Embryonic facial prominence (tissue), 1 donor: ENCODE data around the gene CRYBG1.
"Not testable (repeated sequence)": the region's sequence is repeated elsewhere in the genome, so short reads cannot be mapped to it uniquely, and the experiment has no call there.

ENCODE experiments used
- DNase-seq: peaks from one replicate; pipeline ENCODE4 v3.0.0-alpha.2; 2016; ENCODE audit errors: extremely low spot score

Gene CRYBG1

DNA sequence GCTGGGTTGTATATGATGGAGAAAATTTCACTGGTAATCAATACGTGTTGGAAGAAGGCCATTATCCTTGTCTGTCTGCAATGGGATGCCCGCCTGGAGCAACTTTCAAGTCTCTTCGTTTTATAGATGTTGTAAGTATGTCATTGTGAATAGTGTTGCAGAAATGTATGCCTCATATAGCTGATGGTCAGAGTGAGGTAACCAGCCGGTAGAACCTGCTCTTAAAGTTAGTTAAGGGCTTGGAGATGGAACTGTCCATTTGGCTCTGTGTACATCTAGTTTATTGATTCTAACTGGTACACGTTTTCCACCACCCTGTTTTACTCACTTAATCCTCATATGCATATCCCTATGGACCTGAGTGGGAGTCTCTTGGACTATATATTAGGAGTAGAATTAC lies 195.2 kb downstream of the CRYBG1 start:
- DNase-seq = no peak

DNA sequence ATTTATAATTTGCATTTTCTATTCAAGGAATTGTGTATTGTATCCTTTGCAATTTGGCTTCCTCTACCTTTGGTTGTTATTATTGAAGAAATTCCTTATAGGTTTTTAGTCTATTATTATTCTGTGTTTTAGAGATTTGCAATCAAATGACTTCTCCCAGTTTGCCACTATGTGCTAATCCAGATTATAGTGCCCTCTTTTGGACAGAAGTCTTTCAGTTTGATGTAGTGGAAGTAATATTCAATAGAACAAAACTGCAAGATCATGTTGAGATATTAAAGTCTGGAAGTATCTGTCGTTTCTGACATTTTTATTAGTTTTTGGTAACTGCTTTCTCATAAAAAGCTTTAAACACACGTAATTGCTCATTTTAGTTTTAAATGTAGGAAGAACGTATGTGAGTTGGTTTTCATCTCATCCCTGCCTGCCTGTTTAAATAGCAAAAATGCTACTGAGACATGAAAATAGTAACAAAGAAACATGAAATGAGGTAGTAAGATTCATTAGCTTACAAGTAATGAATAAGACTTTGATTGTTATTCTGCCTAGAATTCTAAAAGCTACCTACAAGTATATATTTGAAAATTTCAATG lies 195.9 kb downstream of the CRYBG1 start:
- DNase-seq = no peak

DNA sequence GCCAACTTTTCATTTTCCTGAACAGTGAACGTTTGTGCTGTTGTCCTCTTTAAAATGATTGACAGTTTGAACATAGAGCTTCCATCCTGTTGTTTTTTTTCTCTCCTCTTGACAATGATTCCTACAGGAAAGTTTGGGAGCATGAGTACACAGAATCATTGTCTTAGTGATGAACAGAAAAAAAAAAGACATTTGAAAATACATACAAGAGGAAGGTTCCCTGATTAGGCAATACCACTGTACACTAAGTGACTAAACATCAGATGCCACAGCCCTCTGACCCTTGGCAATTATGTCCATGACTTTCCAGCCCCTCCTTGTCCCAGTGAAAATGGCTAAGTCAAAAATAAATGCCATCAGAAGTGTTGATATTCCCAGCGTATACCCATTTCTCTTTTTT lies 197.3 kb downstream of the CRYBG1 start:
- DNase-seq = no peak

DNA sequence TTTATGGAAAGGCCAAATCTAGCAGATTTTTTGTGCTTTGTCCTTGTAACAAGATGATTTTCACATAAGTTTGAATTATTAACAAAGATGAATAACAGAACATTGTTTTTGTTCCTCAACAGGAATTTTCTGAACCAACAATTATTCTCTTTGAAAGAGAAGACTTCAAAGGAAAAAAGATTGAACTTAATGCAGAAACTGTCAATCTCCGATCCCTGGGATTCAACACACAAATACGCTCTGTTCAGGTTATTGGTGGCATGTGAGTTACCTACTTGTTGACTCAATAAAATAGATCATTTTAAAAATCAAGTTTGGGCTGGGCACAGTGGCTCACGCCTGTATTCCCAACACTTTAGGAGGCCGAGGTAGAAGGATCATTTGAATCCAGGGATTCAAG lies 197.8 kb downstream of the CRYBG1 start:
- no peak for DNase-seq

DNA sequence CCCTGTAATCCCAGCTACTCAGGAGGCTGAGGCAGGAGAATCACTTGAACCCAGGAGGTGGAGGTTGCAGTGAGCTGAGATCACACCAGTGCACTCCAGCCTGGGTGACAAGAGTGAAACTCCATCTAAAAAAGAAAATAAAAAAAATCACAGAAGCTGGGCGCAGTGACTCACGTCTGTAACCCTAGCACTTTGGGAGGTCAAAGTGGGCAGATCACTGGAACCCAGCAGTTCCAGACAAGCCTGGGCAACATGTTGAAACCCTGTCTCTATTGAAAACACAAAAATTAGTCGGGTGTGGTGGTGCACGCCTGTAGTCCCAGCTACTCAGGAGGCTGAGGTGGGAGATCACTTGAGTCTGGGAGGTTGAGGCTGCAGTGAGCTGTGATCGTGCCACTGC lies 199.1 kb downstream of the CRYBG1 start:
- DNase-seq = not testable (repeated sequence)

DNA sequence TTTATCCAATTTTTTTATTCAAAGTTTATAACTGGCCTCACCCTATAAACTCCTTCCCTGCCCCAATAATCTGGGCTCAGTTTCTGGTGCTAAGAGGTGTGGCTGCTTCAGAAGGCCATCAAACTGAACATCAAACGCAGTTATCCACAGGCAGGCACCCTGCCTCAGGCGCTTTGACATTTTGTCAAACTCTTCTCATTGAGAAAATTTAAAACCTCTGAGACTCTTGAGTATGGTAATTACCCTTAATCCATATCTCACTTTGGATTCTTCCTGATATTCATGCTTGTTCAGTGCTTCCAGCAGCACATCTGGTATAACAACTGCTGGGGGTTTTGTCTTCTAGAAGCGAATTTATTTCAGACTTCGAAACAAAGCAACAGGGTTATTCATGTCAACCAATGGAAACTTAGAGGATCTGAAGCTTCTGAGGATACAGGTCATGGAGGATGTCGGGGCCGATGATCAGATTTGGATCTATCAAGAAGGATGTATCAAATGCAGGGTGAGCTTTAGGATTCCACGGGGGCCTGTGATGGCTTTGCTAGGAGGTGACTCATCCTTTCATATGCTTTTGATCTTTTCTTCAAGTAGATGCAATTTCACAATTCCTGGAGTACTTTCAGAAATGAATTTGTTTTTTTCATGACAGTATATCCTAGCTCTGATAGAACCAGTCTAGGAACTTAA lies 200.6 kb downstream of the CRYBG1 start:
- no peak for DNase-seq

DNA sequence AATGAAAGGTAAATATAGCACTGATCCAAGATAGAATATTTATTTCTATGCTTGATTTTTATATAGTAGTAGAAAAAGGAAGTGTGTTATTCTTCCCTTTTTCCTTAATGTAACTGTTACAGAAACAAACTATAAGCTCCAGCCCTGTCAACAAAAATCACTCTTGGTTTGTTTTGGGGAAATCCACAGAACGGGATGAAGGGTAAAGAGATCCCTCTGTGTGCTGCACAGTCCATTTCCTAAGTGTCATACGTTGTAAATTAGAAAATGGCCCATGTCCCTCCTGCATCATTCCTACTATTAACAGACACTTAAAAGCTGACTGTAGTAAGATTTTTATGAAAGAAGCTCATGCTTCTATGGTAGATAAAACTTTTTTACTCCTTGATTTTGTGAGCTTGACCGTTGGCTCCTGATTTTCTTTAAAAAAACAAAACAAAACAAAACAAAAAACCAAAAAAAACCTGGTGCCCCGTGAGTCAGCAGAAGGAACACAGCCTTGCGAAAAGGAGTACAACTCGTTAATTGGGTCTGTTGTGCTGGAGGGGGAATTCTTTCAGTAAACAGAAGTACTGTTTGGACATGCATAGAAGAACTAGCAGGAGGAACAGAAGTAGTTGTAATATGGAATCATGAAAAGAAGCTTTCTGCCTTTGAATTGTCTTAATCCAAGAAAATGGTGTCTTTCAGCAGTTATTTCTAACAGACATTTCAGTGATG lies 201.3 kb downstream of the CRYBG1 start:
- DNase-seq = no peak

DNA sequence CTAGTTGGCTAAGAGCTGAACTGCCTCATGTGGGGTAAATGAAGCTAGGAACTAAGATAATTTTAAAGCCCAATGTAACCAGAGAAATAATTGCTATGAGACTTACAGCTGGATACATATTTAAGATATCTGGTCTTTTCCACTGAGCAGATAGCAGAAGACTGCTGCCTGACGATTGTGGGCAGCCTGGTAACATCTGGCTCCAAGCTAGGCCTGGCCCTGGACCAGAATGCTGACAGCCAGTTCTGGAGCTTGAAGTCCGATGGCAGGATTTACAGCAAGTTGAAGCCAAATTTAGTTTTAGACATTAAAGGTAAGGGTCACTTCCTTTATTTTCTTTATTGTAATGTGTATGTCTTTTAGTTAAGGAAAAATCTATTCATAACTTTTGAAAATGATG lies 203.1 kb downstream of the CRYBG1 start:
- no peak for DNase-seq

DNA sequence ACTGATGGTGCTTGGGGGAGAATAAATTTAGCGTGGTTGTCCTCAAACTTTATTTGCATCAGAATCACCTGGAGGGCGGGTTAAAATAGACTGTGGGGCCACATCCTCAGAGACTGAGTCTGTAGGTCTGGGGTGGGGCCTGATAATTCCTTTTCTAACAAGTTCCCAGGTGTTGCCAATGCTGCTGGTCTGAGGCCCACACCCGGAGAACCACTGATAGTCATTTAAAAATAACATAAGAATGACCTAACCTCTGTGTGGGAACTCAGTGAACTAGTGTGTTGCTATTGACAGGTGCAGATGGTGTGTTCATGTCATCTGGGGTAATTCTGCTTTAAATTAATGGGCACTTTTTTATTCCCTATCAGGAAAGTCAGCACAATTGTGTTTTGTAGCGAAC lies 204.0 kb downstream of the CRYBG1 start:
- DNase-seq = no peak

DNA sequence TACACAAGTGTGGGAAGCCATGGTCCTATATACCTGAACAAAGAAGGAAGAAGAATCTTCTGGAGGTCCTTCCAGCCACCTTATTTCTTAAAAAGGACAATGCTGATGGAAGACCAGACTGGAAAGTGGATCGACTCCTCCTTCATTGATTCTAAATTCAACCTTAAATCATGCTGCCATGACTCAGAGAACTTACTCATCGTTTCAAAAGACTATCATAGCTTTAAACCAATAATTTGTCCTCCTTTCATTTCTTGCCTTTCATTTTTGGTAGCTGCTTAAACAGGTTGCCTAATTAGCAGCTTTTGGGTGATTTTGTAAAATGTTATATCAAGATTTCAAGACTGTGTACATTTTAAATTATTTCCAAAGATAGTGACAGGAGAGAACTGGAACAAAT lies 208.0 kb downstream of the CRYBG1 start:
- DNase-seq = no peak

DNA sequence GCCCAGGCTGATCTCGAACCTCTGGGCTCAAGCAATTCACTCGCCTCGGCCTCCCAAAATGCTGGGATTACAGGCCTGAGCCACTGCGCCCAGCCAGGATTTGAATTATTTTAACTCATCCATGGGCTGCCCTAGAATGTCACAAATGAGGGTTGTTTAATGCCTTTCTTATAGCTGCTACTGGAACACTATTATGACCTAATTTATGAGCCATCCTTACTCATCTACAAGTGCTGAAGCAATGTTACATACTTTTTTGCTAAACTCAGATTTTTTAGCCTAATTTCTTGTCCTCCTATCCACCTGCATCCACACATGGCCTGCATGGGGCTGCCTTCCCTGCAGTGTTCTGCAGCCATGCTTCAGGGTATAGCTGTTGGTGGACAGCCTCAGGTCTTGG lies 208.9 kb downstream of the CRYBG1 start:
- no peak for DNase-seq

DNA sequence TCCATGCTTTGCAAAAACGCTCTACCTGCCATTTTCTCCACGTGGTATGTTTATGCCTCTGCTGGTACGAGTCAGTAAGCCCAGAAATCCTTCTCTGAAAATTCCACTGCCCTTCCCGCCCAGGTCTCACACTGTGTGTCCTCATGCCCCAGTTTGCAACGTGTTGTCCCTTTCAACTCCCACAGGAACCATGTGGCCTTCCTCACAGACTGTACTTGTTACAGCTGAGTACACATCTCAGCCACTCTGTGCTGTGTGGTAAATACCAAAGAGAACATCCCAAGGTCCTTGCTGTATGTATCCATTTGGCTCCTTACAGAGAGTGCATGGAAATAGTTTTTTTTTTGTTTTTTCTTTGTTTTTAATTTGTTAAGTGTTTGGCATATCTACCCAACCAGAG lies 211.9 kb downstream of the CRYBG1 start:
- DNase-seq = no peak

DNA sequence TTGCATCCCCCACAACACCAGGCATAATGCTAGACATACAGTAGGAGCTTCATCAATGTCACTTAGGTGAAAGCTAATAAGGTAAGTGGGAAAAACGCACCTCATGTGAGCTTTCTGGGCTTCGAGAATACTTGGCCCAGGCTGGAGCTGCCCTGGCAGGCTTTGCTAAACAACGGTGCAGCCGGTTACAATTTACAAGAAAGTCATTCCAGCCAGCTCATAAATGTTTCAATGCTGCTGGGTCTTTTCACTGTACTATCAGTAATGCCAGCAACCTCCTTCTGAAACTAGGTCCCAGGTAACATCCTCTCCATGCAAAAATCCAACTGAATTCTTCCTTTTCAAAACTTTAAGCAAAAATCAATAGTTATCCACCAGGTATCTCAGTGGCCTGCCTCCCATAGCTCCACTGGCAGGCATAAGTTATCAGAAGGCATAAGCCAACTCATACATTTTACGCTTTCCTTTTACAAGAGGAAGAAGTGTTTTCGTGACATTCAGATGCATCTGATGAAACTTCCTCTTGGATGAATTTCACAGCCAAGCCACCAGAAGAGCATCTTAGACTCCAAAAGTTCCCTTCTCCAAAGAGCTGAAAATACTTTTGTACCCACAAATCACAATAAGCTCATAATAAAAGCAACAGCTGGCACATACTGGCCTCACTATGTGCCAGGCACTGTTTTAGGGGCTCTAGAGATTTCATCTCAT lies 212.5 kb downstream of the CRYBG1 start:
- DNase-seq = no peak

DNA sequence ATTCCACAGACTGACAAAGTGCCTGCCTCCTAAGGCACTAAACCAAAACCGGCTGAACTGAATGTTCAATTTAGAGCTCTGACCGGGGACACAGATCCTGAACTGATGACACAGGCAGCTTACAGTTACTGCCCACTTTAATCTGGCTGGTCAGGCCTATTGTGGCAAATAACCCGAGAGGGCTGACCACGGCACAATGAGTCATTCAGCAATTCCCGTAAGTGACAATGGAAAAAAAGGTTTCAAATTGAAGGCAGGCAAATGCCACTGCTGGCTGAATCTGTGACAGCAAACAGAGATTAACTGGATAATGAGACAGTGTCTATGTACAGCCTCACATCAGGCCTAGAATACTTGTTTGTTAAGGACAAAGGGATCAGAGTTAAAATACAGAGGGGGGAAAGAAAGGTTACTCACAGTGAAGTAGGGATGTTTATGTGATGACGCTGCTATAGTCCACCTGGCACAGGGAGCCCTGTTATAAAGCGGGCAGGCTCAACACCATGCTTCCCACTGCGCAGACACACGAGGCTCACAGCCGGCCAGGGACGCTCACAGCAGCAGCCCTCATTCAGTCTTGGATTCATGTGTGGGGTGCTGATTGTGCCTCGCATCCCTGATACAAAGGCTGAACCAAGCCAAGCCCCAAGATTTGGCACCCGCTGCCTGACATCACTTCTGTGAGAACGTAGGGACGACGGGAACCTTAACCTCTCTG lies 214.4 kb downstream of the CRYBG1 start:
- DNase-seq = no peak

DNA sequence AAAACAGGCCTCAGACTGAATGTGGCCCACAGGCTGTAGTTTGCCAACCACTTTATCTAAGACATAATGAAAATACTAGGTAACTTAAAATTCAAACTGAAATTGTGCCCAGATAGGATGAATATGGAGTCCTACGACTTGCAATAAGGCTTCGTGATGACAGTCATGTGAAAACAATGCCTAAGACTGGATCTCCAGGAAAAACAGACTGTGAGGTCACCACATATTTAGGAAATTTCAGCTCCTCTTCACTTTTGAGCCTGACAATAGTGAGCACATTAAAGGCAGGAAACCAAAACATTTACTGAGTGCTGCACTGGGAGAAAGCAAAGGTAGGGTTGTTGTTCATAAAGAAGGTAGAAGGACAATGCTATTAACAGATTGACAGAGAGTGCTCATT lies 218.8 kb downstream of the CRYBG1 start:
- DNase-seq = no peak

DNA sequence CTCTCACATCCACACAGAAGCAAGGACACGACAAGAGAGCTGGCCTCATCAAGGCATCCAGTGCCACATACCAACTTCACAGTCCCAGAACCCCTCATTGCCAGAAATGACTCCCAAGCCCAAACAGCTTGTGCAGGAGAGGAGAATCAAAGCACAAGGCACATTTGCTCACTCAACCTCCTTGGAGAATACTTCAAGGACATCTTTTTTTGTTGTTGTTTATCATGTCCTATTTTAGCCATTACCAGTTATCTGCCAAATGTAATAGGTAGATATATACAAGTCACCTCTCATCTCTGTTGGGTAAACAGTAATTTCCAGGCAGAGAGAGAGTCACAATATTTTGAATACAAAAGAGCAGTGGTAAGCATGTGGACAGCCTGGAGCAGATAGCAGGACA lies 221.0 kb downstream of the CRYBG1 start:
- no peak for DNase-seq

DNA sequence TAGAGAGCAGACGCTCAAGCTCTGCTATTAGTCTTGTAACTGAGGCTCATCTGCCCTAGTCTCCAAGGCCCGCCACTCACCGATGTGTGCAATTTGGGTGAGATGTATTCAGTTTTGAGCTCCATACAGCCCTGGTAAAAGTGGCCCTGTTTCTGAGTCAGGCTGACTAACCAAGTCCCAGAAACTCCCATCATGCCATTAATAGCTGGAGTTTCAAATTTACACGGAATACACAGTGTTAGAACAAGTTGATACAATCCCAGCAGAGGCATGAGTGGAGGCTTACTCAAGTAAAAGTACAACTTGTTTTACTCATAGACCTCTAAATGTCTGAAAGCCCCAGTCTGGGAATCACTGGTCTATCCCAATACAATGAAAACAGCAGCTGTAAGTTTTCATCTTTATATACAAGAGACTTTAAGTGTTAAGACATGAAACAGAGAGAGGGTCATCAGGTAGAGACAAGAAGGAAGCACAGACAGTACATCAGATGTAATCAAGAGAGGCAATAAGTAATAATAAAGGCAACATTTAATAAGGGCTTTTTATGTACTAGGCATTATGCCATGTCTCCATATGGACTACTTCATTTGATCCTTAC lies 226.4 kb downstream of the CRYBG1 start:
- DNase-seq = no peak

DNA sequence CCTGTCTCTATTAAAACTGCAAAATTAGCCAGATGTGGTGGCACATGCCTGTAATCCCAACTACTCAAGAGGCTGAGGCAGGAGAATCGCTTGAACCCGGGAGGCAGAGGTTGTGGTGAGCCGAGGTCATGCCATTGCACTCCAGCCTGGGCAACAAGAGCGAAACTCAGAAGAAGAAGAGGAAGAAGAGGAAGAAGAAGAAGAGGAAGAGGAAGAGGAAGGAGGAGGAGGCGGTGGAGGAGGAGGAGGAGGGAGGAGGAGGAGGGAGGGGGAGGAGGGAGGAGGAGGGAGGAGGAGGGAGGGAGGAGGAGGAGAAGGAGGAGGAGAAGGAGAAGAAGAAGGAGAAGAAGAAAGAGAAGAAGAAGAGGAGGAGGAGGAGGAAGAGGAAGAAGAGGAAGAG lies 228.4 kb downstream of the CRYBG1 start:
- DNase-seq = not testable (repeated sequence)

DNA sequence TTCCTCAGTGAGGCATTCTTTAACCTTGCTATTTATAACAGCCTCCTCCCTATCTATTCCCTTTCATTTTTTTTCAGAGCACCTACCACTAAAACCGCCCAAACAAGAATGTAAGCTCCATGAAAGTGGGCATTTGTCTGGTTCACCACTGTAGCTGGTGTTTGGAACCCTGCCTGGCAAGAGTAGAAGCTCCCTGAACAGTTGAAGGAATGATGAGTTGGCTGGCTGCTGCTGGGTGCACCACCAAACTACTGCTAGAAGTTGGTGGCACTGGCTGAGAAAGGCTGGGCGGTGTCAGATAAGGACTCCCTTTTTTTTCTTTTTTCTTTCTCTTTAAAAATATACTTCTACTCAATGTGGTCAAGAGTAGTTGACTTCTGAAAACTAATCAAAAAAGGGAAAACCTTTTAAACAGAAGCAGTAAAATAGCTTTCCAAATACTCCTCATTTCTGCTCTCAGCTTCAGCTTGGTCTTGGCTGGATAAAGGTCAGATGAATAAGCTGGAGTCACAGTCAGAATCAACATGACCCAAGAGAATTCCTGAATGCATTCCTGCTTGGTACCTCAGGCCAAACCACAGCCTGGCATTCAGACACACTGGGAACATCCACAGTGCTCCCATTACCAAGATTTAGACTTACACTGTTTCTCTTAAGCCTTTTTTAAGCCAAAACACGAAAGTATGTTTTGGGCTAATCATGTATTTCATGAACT lies 230.8 kb downstream of the CRYBG1 start:
- no peak for DNase-seq

DNA sequence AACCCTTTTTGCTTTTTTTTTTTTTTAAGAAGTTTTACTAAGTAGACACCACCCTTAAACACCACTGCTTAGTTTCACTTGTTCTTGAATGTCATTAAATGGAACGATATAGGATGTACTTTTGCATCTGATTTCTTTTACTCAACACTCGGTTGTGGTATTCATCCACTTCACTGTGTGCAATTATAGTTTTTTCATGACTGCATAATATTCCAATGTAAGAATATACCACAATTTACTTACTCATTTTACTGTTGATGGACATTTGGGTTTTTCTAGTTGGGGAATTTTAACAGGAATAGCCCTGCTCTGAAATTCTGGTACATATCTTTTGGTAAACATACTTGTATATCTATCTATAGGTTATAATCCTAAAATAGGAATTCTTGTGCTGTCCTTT lies 238.9 kb downstream of the CRYBG1 start:
- no peak for DNase-seq

DNA sequence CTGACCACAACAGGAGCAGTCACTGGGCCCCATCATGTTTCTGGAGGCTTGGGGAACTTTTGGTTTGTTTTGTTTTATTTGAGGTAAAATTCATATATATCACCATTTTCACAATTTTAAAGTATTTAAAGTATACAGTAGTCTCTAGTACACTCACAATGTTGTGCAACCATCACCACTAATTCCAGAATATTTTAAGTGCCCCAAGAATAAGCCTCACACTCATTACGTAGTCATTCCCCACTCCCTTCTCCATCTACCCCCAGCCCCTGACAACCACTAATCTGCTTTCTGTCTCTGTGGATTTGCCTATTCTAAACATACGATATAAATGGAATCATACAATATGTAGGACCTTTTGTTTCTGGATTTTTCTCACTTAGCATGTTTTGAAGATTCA lies 239.8 kb downstream of the CRYBG1 start:
- DNase-seq = no peak
